Activated T-cell treated with anti-CD3 and anti-CD28 coated beads for 24 hours (primary cell): ENCODE data around the gene DAAM2.

Experiments
- DNase-seq: peaks from one replicate; pipeline ENCODE4 v3.0.0-alpha.2; 2020; ENCODE audit warnings: low read depth

Gene DAAM2

DNA sequence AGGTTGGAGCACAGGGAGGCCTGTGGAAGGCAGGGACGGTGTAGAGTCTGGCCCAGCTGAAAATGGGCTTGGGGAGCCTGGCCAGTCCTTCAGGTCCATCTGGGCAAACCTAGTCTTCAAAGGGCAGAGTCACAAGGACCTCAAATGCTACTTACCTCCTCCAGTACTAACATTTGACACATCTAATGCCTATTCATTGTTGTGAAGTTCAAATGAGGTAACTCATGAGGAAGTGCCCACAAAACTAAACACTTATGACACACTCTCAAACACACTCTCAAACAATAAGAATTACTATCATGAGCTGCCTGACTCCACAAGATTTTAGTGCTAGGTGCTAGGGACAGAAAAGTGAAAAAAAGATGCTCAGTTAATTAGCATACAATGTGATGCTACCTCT lies 27.1 kb downstream of the DAAM2 start:
- DNase-seq: no peak

DNA sequence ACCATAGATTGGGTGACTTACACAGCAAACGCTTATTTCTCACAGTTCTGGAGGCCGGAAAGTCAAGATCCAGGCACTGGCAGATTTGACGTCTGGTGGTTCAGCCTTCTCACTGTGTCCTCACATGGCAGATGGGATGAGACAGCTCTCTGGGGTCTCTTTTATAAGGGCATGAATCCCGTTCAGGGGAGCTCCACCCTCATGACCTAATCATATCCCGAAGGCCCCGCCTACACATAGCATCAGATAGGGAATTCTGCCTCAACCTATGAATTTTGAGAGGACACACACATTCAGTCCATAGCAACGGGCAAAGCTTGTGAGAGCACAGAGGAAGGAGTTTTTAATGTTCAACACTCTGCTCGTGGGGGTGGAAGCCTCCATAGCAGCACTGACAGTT lies 27.5 kb downstream of the DAAM2 start:
- no peak for DNase-seq

DNA sequence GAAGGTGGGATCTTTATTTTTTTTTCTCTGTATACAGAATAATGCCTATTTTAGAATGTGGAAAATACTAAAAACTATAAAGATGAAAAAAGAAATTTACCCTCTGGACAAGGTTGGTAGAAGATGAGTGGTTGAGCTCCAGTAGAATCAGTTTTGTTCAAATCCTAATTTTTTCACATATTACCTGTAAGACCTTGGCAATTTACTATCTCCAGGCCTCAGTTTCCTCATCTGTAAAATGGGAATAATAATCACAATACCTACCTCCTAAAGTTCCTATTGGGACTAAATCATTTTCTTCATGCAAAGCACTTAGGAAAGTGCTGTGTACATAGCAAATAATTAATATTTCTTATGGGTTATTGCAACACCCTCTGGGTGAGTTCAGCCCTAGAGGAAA lies 28.4 kb downstream of the DAAM2 start:
- DNase-seq: no peak

GRCh38 chr6:39821046-39821740 lies 29.0 kb downstream of the DAAM2 start:
- no peak for DNase-seq

- no peak for DNase-seq
These were observed 29.8 kb downstream of the DAAM2 start for GRCh38 chr6:39821742-39822532.

- no peak for DNase-seq
These were observed 31.0 kb downstream of the DAAM2 start for GRCh38 chr6:39822846-39823815.

DNA sequence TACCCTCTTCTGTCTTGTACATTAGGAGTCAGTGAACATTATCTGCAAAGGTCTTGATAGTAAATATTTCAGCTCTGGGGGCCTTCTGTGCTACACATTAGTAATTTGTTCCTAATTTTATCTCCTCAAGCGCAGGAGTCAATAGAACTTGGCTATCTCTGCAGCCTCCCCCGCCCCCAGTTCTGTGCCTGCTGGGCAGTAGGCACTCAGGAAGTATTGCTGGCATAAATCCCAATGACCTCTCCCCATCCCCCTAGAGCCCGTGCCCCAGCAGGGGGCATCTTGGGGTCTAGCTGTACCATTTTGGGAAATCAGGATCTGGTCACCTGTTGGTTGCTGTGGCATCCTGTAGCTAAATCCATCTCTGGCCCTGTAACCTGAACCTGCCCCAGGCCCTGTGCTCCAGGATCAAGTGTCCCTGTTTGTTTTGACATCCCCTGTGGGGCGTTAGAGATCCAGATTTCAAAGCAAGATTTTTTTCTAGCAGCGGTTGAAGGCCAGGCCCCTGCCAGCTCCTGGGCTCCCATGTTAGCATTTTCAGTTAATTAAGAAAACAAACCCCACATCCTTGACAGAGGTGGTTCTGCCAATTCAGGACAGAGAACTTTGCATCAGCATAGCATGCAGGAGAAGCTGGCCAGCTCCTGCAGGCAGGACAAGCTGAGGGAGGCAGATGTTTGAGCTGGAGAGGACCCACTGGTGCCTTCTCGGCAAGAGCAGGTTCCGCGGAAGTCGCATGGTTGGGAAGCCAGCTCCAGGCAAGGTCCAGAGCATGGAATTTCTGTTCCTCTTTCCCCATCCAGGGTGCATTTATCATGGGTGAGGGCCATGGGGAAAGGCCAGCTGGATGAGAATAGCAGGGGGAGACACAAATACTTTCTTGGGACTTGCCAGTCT lies 32.1 kb downstream of the DAAM2 start:
- no peak for DNase-seq

- no peak for DNase-seq
These were observed 37.2 kb downstream of the DAAM2 start for GRCh38 chr6:39829331-39829730.

- no peak for DNase-seq
These were observed 38.3 kb downstream of the DAAM2 start for GRCh38 chr6:39830444-39830843.

DNA sequence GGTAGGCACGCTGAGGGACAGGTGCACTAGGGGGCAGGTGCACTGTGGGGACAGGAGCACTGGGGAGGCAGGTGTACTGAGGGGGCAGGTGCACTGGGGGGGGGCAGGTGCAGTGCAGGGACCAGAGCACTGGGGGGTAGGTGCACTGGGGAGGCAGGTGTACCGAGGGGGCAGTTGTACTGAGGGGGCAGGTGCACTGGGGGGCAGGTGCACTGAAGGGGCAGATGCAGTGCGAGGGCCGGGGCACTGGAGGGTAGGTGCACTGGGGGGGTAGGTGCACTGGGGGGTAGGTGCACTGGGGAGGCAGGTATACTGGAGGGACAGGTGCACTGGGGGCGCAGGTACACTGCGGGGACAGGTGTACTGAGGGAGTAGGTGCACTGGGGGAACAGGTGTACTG lies 39.5 kb downstream of the DAAM2 start:
- no peak for DNase-seq

GRCh38 chr6:39834278-39834677 lies 42.1 kb downstream of the DAAM2 start:
- no peak for DNase-seq

DNA sequence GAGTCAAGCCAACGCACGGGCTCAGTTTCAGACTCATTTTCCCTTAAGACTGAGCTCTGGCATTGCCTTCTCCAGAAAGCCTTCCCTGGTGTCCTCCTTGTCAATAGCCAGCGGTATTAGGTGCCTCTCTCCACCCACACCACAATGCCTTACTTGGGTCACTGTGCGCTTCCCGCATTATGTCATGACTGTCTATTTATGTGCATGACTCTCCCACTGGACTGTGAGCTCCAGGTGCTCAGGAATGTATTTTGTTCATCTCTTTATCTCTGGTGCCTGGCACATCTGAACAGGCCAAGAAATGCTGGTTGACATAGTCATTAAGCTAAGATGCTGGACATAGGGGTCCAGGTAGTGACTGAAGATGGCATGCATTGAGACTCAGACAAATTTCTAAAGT lies 42.7 kb downstream of the DAAM2 start:
- no peak for DNase-seq

DNA sequence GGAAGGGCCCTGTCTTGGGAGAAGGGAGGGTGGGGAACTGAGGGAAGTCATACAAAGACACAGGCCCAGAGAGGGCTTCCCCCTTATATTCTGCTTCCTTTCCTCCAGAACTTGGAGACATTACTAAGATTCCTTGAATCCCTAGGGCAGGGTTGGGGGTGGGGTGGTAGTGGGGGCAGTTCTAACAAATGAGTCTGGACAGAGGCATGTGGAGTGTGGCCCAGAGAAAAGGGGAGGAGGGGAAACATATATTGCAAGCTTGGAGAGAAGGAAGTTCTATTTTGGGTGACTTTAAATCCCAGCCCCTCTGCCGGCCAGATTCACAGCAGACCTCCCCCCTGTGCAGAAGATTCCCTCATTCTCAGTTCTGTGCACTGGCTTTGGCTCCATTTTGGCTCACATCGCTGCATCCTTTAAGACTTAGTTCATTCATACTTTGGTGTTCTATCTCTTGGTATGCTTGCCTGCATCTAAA lies 43.7 kb downstream of the DAAM2 start:
- no peak for DNase-seq

- DNase-seq: no peak
These were observed 44.4 kb downstream of the DAAM2 start for GRCh38 chr6:39836606-39837005.

DNA sequence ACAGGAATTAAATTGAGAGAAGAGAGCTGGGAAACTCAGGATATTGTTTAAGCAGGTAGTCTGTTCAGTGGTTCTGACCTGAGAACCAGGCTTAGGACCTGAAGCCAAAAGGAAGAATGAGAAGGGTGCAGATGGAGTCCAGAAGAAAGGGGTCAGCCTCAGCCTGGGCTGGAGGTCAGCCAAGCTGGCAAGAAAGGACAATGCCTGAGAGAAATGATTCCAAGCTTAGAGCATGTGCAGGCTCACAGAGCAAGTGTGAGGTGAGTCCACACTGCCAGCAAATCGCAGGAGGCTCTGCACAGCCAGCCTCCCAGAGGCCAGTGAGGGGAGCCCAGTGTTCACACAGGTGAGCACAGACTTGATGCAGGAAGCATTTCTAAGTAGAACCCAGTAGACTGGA lies 47.3 kb downstream of the DAAM2 start:
- no peak for DNase-seq

DNA sequence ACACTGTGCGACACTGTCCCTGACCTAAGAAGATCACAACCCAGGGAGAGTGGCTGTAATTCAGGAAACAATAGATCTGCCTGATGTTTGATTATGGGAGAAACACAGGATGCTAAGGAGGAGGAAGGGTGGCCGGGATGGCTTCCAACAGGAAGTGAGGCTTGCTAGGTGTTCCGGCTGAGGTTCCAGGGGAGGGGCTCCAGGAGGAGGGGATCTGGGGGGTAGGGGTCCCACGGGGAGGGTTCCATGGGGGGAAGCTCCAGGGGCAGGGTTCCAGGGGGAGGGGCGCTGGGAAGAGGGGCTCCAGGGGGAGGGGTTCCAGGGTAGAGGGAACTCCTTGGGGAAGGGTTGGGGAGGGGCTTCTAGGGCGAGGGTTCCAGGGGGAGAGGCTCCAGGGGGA lies 48.6 kb downstream of the DAAM2 start:
- DNase-seq: no peak

DNA sequence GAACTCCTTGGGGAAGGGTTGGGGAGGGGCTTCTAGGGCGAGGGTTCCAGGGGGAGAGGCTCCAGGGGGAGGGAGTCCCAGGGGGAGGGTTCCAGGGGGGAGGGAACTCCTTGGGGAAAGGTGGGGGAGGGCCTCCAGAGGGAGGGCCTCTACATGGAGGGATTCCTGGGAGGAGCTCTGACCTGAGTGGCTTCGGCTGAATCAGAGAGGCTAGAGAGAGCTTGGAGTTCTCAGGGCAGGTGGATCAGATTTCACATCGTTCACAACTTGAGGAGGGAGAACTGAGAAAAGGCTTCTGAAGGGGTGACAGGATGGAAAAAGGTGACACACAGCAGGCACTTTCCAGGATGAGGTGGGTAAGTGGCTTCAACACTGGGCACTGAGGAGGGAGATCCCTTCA lies 49.1 kb downstream of the DAAM2 start:
- no peak for DNase-seq

DNA sequence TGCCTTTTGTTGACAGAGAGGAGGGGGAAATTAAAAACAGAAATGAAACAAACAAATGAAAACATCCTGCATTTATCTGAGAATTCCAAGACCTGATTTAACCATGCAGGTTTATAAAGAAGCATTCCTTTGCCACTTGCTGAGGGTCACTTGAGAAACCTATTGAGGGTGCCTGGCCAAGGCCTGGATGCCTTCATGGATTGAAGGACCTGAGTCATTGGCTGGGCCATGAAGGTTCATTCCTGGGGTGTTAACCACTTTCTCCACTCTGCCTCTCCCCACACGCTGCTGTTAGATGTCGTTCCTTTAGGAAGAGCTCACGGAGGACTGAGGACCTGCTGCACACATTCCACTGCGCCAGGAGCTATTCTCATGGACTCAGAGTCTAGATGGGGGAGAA lies 49.7 kb downstream of the DAAM2 start:
- DNase-seq: no peak

DNA sequence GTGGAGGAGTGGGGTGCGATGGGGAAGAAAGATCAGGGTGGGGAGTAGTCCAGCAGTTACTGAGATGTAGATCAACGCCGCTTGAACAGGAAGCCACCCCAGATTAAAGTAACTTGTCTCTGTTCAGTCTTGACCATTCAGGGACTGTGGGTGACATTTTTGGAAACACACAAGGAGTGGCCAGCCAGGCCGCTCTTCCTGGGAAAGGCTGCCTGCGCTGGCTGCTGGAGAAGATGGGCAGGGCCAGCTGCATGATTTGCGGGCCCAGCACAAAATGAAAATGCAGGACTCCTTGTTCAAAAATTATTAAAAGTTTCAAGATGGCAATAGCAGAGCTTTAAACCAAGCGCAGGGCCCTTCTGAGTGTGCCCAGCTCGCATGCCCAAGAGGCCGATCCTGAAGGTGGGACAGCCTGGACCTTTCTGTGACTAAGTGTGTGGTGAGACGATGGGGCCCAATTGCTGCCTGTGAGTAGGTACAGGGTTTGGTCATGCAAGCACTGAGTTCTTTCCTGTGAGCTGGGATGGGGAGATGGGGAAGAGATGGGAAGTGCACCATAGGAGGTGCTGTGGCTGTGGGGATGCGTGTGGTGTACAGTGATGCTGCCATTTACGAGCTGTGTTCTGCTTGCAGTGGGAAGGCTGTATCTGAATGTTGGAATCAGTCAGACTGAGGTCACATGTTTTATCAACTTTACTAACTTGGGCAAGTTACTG lies 51.3 kb downstream of the DAAM2 start:
- no peak for DNase-seq

- DNase-seq: no peak
These were observed 52.7 kb downstream of the DAAM2 start for GRCh38 chr6:39844866-39845265.

GRCh38 chr6:39847221-39847620 lies 55.0 kb downstream of the DAAM2 start:
- no peak for DNase-seq
